PC-9 (cell line): Measurements from ENCODE around the gene FBLN2.

Experiments used
- CTCF ChIP-seq: fragments of 200-600 bp; sonication (generic); conservative IDR thresholded peaks from 2 replicates; pipeline ENCODE4 v1.6.1; 2017; ENCODE audit warnings: mixed run types, antibody characterized with exemption, mild to moderate bottlenecking, moderate library complexity
- EZH2 ChIP-seq: fragments of 200-600 bp; sonication (generic); IDR thresholded peaks from 2 replicates; pipeline ENCODE4 v1.8.0; 2017; ENCODE audit warnings: antibody characterized with exemption, low read depth

- TF ChIP-seq CTCF (no peak), EZH2 (no peak)
These were observed 77.5 kb downstream of the FBLN2 start for GRCh38 chr3:13626396-13626795.
